Ectodermal cell (in vitro differentiated cells): ENCODE measurements around the gene DLK2. TPM values are rescaled to one million over a fixed set of nuclear protein-coding genes. Genes with fewer than 3 reads are reported as not detected.
"Not testable (repeated sequence)": the region's sequence is repeated elsewhere in the genome, so short reads cannot be mapped to it uniquely, and the experiment has no call there.

ENCODE experiments used
- H3K27ac ChIP-seq: 2 replicates; pipeline ENCODE4 v1.7.0; 2013; ENCODE audit warnings: mild to moderate bottlenecking, low read depth, low read length; ENCODE audit not compliant: insufficient read depth, poor library complexity, severe bottlenecking
- H3K27me3 ChIP-seq: 2 replicates; pipeline ENCODE4 v1.7.0; 2013; ENCODE audit warnings: mild to moderate bottlenecking, low read length; ENCODE audit not compliant: insufficient read depth, control insufficient read depth, poor library complexity, severe bottlenecking
- H3K36me3 ChIP-seq: one replicate; pipeline ENCODE4 v1.7.0; 2013; ENCODE audit warnings: low read length; ENCODE audit not compliant: control insufficient read depth, insufficient read depth
- H3K4me1 ChIP-seq: one replicate; pipeline ENCODE4 v1.7.0; 2013; ENCODE audit warnings: low read length; ENCODE audit not compliant: control insufficient read depth, insufficient read depth
- H3K4me3 ChIP-seq: 2 replicates; pipeline ENCODE4 v1.7.0; 2013; ENCODE audit warnings: low read depth, low read length, control low read depth; ENCODE audit not compliant: insufficient read depth
- H3K9me3 ChIP-seq: 2 replicates; pipeline ENCODE4 v1.7.0; 2013; ENCODE audit warnings: mild to moderate bottlenecking, low read length, moderate library complexity; ENCODE audit not compliant: control insufficient read depth
- WGBS, 2 experiments: methylation state at CpG; one replicate each; pipeline ENCODE4 v1.1.7; 2013; ENCODE audit warnings: missing lambda C conversion rate in 2 of 2; 5-methylcytosine and 5-hydroxymethylcytosine counted together
- polyA plus RNA-seq, 4 experiments: library from polyadenylated mRNA; stranded (reverse); fragments of 50-300 nt; gene quantifications; one replicate each; pipeline ENCODE4 v1.2.3, GENCODE V29; 2013

DLK2 gene
- polyA plus RNA-seq (2013, experiment 1 of 4) = 0.54 TPM
- 1.0 TPM for polyA plus RNA-seq (2013, experiment 2 of 4)
- polyA plus RNA-seq (2013, experiment 3 of 4) = 0.53 TPM
- polyA plus RNA-seq (2013, experiment 4 of 4) = 0.65 TPM

- Histone ChIP-seq H3K4me1 (no peaks in the 10 kb centered on the region), H3K36me3 (peaks cover 3% of the 10 kb centered on the region), H3K4me3 (peak within 1 kb of the TSS; percentile 44), H3K9me3 (no peaks in the 10 kb centered on the region), H3K27me3 (peaks cover 39% of the 10 kb centered on the region), H3K27ac (no peak within 1 kb of the TSS)
- 3% methylated on average over 49 to 50 of the region's 55 CpGs for whole genome bisulfite sequencing, 2 experiments
Observed at GRCh38 chr6:43455531-43456428, at the start of gene DLK2. DLK2 (minus strand) TSS chr6:43455548; CDS start chr6:43454825, 723 bp downstream.

GRCh38 chr6:43503443-43503842 lies 48.1 kb upstream of the DLK2 start:
- H3K4me3 ChIP-seq = no peak overlapping the region
- peaks cover 15% of the 10 kb centered on the region for H3K27me3 ChIP-seq
- no peak overlapping the region for H3K27ac ChIP-seq
- peaks cover 32% of the 10 kb centered on the region for H3K36me3 ChIP-seq
- H3K9me3 ChIP-seq = no peaks in the 10 kb centered on the region
- WGBS, 2 experiments = 94 to 96% methylated on average over 8 of the region's 8 CpGs
- no peaks in the 10 kb centered on the region for H3K4me1 ChIP-seq

GRCh38 chr6:43502666-43503065 lies 47.3 kb upstream of the DLK2 start:
- 95 to 98% methylated on average over 4 of the region's 4 CpGs for WGBS, 2 experiments
- peaks cover 7% of the 10 kb centered on the region for H3K27me3 ChIP-seq
- H3K36me3 ChIP-seq = peaks cover 36% of the 10 kb centered on the region
- H3K4me1 ChIP-seq = no peaks in the 10 kb centered on the region
- no peaks in the 10 kb centered on the region for H3K9me3 ChIP-seq
- no peak overlapping the region for H3K4me3 ChIP-seq
- no peak overlapping the region for H3K27ac ChIP-seq

GRCh38 chr6:43500921-43501320 lies 45.6 kb upstream of the DLK2 start:
- H3K27me3 ChIP-seq = no peaks in the 10 kb centered on the region
- no peak overlapping the region for H3K27ac ChIP-seq
- WGBS, 2 experiments = 99% methylated on average over 3 of the region's 3 CpGs
- peaks cover 36% of the 10 kb centered on the region for H3K36me3 ChIP-seq
- no peaks in the 10 kb centered on the region for H3K9me3 ChIP-seq
- peaks cover 5% of the 10 kb centered on the region for H3K4me1 ChIP-seq
- no peak overlapping the region for H3K4me3 ChIP-seq

- 94 to 95% methylated on average over 12 of the region's 12 CpGs for WGBS, 2 experiments
- Histone ChIP-seq H3K9me3 (no peaks in the 10 kb centered on the region), H3K36me3 (peaks cover 36% of the 10 kb centered on the region), H3K4me1 (peaks cover 11% of the 10 kb centered on the region), H3K27ac (no peak overlapping the region), H3K27me3 (no peaks in the 10 kb centered on the region), H3K4me3 (no peak overlapping the region)
Observed at GRCh38 chr6:43499028-43499815, 43.9 kb upstream of the DLK2 start.

- H3K27ac ChIP-seq, H3K27me3 ChIP-seq, H3K4me3 ChIP-seq, H3K9me3 ChIP-seq: not testable (repeated sequence)
- peaks cover 11% of the 10 kb centered on the region for H3K4me1 ChIP-seq
- 91 to 94% methylated on average over 5 of the region's 5 CpGs for WGBS, 2 experiments
- peaks cover 31% of the 10 kb centered on the region for H3K36me3 ChIP-seq
Observed at GRCh38 chr6:43498291-43498690, 42.9 kb upstream of the DLK2 start.

GRCh38 chr6:43497689-43498088 lies 42.3 kb upstream of the DLK2 start:
- WGBS, 2 experiments = 94% methylated on average over 12 of the region's 12 CpGs
- Histone ChIP-seq H3K9me3 (no peaks in the 10 kb centered on the region), H3K4me3 (no peak overlapping the region), H3K27me3 (no peaks in the 10 kb centered on the region), H3K36me3 (peaks cover 29% of the 10 kb centered on the region), H3K27ac (no peak overlapping the region), H3K4me1 (peaks cover 11% of the 10 kb centered on the region)

GRCh38 chr6:43497129-43497396 lies 41.7 kb upstream of the DLK2 start:
- H3K4me1 ChIP-seq = peaks cover 13% of the 10 kb centered on the region
- H3K27ac ChIP-seq = no peak overlapping the region
- no peaks in the 10 kb centered on the region for H3K9me3 ChIP-seq
- WGBS, 2 experiments = 87 to 92% methylated on average over 6 of the region's 6 CpGs
- H3K27me3 ChIP-seq = no peaks in the 10 kb centered on the region
- H3K4me3 ChIP-seq = no peak overlapping the region
- peaks cover 29% of the 10 kb centered on the region for H3K36me3 ChIP-seq

- peaks cover 17% of the 10 kb centered on the region for H3K4me1 ChIP-seq
- 56 to 59% methylated on average over 18 of the region's 18 CpGs for WGBS, 2 experiments
- H3K9me3 ChIP-seq = no peaks in the 10 kb centered on the region
- H3K27me3 ChIP-seq = no peaks in the 10 kb centered on the region
- H3K4me3 ChIP-seq = no peak overlapping the region
- no peak overlapping the region for H3K27ac ChIP-seq
- peaks cover 27% of the 10 kb centered on the region for H3K36me3 ChIP-seq
Observed at GRCh38 chr6:43496370-43497128, 41.2 kb upstream of the DLK2 start.
